HCT116 (cell line): ENCODE results near the gene ZNF782. TPM values are rescaled to one million over a fixed set of nuclear protein-coding genes. Genes with fewer than 3 reads are reported as not detected.

Experiments used
- ATAC-seq: fragments of 200-7000 bp; cut with Tn5 transposase; 2 replicates; pipeline ENCODE4 v1.9.1; 2020; ENCODE audit warnings: mild to moderate bottlenecking, moderate library complexity
- BruUV-seq: library from RNA; stranded (reverse); fragments of 400-500 nt; replicated peaks from 2 replicates; lab custom pipeline; 2021; lab: Mats Ljungman, UMichigan
- CTCF ChIA-PET: fragments of 300-600 bp; sonication (Branson Sonifier 250); formaldehyde crosslinking; loops from one replicate; lab custom pipeline; 2021; ENCODE audit warnings: antibody characterized with exemption; lab: Charles Lee
- POLR2A ChIA-PET: fragments of 300-600, 350-600 bp; sonication (Branson Sonifier 250); formaldehyde crosslinking; loops from one replicate; lab custom pipeline; 2021; ENCODE audit warnings: antibody characterized with exemption; lab: Charles Lee
- RAD21 ChIA-PET, 2 experiments: fragments of 300-600 bp; sonication (Branson Sonifier 250); formaldehyde crosslinking; loops; one replicate each; lab custom pipeline; 2023; ENCODE audit warnings: low total read pairs in 2 of 2; ENCODE audit not compliant: uncharacterized antibody in 2 of 2, unreplicated experiment in 2 of 2, low non-redundant PET in 1 of 2; lab: Charles Lee
- DNase-seq: peaks from one replicate; pipeline ENCODE4 v3.0.0-alpha.2; 2010; ENCODE audit warnings: low read depth, low spot score
- H2AFZ ChIP-seq: fragments of 200-600 bp; shearing (Covaris generic), sonication (generic); 2 replicates; pipeline ENCODE4 v1.6.1; 2017; ENCODE audit warnings: low read depth, mixed run types, mixed read lengths, antibody characterized with exemption, low read length; ENCODE audit not compliant: poor library complexity, severe bottlenecking
- H3K27ac ChIP-seq: 2 replicates; pipeline ENCODE4 v1.5.1; 2012; ENCODE audit warnings: low read depth, low read length
- H3K27me3 ChIP-seq: fragments of 200-600 bp; sonication (generic); 2 replicates; pipeline ENCODE4 v1.6.1; 2016; ENCODE audit warnings: mixed run types, low read length, mixed read lengths; ENCODE audit not compliant: insufficient read depth
- H3K36me3 ChIP-seq, 2 experiments: fragments of 200-500 bp in 1 of 2; fragments of 200-600 bp in 1 of 2; sonication (Bioruptor generic) in 1 of 2; sonication (generic) in 1 of 2; 2 replicates each; pipeline versions ENCODE4 v1.5.1 to v1.6.1; 2014 to 2016; ENCODE audit warnings: low read length in 2 of 2, inconsistent platforms in 1 of 2, mixed read lengths in 1 of 2, mixed run types in 1 of 2; ENCODE audit not compliant: insufficient read depth in 2 of 2, control insufficient read depth in 1 of 2
- H3K4me1 ChIP-seq, 2 experiments: fragments of 200-600 bp in 1 of 2; sonication (generic) in 1 of 2; 2 replicates each; pipeline versions ENCODE4 v1.5.1 to v1.6.1; 2012 to 2017; ENCODE audit warnings: low read length in 2 of 2, inconsistent platforms in 1 of 2, mild to moderate bottlenecking in 1 of 2, mixed read lengths in 1 of 2, mixed run types in 1 of 2, moderate library complexity in 1 of 2; ENCODE audit not compliant: insufficient read depth in 2 of 2, control insufficient read depth in 1 of 2
- H3K4me2 ChIP-seq: fragments of 200-600 bp; sonication (generic); 2 replicates; pipeline ENCODE4 v1.6.1; 2017; ENCODE audit warnings: mixed run types, low read length, mixed read lengths
- H3K4me3 ChIP-seq, 2 experiments: fragments of 200-600 bp in 1 of 2; sonication (generic) in 1 of 2; replicated peaks in 1 of 2; 2 replicates each; pipeline ENCODE4 v1.5.1; 2011 to 2016; ENCODE audit warnings: low read length in 2 of 2, control low read depth in 1 of 2, low read depth in 1 of 2, mild to moderate bottlenecking in 1 of 2, mixed read lengths in 1 of 2, mixed run types in 1 of 2
- H3K79me2 ChIP-seq: fragments of 200-600 bp; sonication (generic); 2 replicates; pipeline ENCODE4 v1.6.1; 2017; ENCODE audit warnings: mild to moderate bottlenecking, mixed run types, low read length, moderate library complexity, mixed read lengths; ENCODE audit not compliant: insufficient read depth
- H3K9ac ChIP-seq: fragments of 200-600 bp; sonication (generic); 2 replicates; pipeline ENCODE4 v1.6.1; 2016; ENCODE audit warnings: low read length, mixed read lengths
- H3K9me2 ChIP-seq: fragments of 200-600 bp; sonication (generic), shearing (Covaris generic); 2 replicates; pipeline ENCODE4 v1.6.1; 2017; ENCODE audit warnings: mixed run types, mild to moderate bottlenecking, moderate library complexity; ENCODE audit not compliant: insufficient read depth
- H3K9me3 ChIP-seq, 2 experiments: fragments of 200-500 bp in 1 of 2; fragments of 200-600 bp in 1 of 2; sonication (Bioruptor generic) in 1 of 2; sonication (generic) in 1 of 2; 2 replicates each; pipeline ENCODE4 v1.6.1; 2014 to 2017; ENCODE audit warnings: low read length in 2 of 2, mixed read lengths in 2 of 2, inconsistent platforms in 1 of 2, low read depth in 1 of 2, mild to moderate bottlenecking in 1 of 2, mixed run types in 1 of 2, moderate library complexity in 1 of 2; ENCODE audit not compliant: control insufficient read depth in 1 of 2, insufficient read depth in 1 of 2
- H4K20me1 ChIP-seq: fragments of 200-600 bp; sonication (generic), shearing (Covaris generic); 2 replicates; pipeline ENCODE4 v1.6.1; 2017; ENCODE audit warnings: mixed run types, mild to moderate bottlenecking, moderate library complexity; ENCODE audit not compliant: insufficient read depth
- CEBPB ChIP-seq: IDR thresholded peaks from 2 replicates; pipeline ENCODE4 v1.6.1; 2012; ENCODE audit warnings: low read depth
- ELF1 ChIP-seq: IDR thresholded peaks from 2 replicates; pipeline ENCODE4 v1.6.1; 2012; ENCODE audit warnings: low read depth, borderline replicate concordance
- EZH2phosphoT487 ChIP-seq: fragments of 200-600 bp; IDR thresholded peaks from 2 replicates; pipeline ENCODE4 v1.6.1; 2018; ENCODE audit warnings: antibody characterized with exemption, borderline replicate concordance
- FOSL1 ChIP-seq: IDR thresholded peaks from 2 replicates; pipeline ENCODE4 v1.6.1; 2012; ENCODE audit warnings: low read depth
- JUND ChIP-seq: IDR thresholded peaks from 2 replicates; pipeline ENCODE4 v1.6.1; 2012
- POLR2AphosphoS5 ChIP-seq: IDR thresholded peaks from 2 replicates; pipeline ENCODE4 v1.6.1; 2011; ENCODE audit warnings: mild to moderate bottlenecking, low read depth, low read length, moderate library complexity
- TCF7L2 ChIP-seq: IDR thresholded peaks from 2 replicates; pipeline ENCODE4 v1.7.0; 2011; ENCODE audit warnings: borderline replicate concordance, inconsistent platforms; ENCODE audit not compliant: insufficient read depth, insufficient read length; ENCODE audit errors: extremely low read depth
- YY1 ChIP-seq: IDR thresholded peaks from 2 replicates; pipeline ENCODE4 v1.6.1; 2011; ENCODE audit warnings: low read length, low read depth, moderate library complexity, mild to moderate bottlenecking; ENCODE audit not compliant: insufficient replicate concordance; ENCODE audit errors: extremely low read depth
- ZBTB33 ChIP-seq: IDR thresholded peaks from 2 replicates; pipeline ENCODE4 v1.6.1; 2011; ENCODE audit warnings: mild to moderate bottlenecking, low read length, moderate library complexity; ENCODE audit not compliant: insufficient replicate concordance; ENCODE audit errors: extremely low read depth
- ZNF274 ChIP-seq: fragments of 200-500 bp; sonication (Bioruptor generic); IDR thresholded peaks from 2 replicates; pipeline ENCODE4 v1.6.1; 2014; ENCODE audit warnings: mild to moderate bottlenecking, low read depth, low read length, inconsistent platforms
- intact Hi-C: fragments of 100-400 bp; cut with micrococcal nuclease; formaldehyde crosslinking; loops from 2 replicates; pipeline ENCODE4 v1.10.0; 2022
- total RNA-seq: library from RNA; stranded (reverse); gene quantifications from one replicate; pipeline ENCODE4 v1.2.1, GENCODE V29; 2021; ENCODE audit not compliant: unreplicated experiment

Gene ZNF782
- total RNA-seq, 1 experiment from 2014 or later, result 3.7 TPM

GRCh38 chr9:96852676-96853075 lies 1.6 kb downstream of the ZNF782 start:
- DNase-seq (no peak), ATAC-seq (no peak)
- no TSS peak for BruUV-seq
- H3K36me3 ChIP-seq, result no peaks in the 10 kb centered on the region; a peak in 1 of 4 replicates
- H3K79me2 ChIP-seq, result peaks cover 39% of the 10 kb centered on the region
- no peaks in the 10 kb centered on the region for H3K9me2 ChIP-seq
- H3K4me2 ChIP-seq, result peak overlapping the region; percentile 84
- no peak overlapping the region for H3K9ac ChIP-seq
- no peaks in the 10 kb centered on the region for H4K20me1 ChIP-seq
- no peak overlapping the region for H3K27ac ChIP-seq
- peaks cover 4 to 6% of the 10 kb centered on the region in 2 experiments; a peak in 1 of 4 replicates for H3K9me3 ChIP-seq
- POLR2A ChIA-PET, result no interaction called here
- peak overlapping the region in 1 of 2 experiments; percentile 76; a peak in 1 of 4 replicates for H3K4me3 ChIP-seq
- peaks cover 6 to 17% of the 10 kb centered on the region in 2 experiments; a peak in 3 of 4 replicates for H3K4me1 ChIP-seq
- TF ChIP-seq YY1, result no peak
- CTCF ChIA-PET, result no interaction called here
- H3K27me3 ChIP-seq, result no peaks in the 10 kb centered on the region
- RAD21 ChIA-PET, result no interaction called here
- intact Hi-C loops, result loop anchor here (10.0 kb wide), 2 partner anchors 438 to 528 kb away; partner anchors contain the start of gene ZNF367
- no peak overlapping the region for H2AFZ ChIP-seq

GRCh38 chr9:96844040-96844439 lies 10.3 kb downstream of the ZNF782 start:
- peaks cover 34% of the 10 kb centered on the region for H3K79me2 ChIP-seq
- no peaks in the 10 kb centered on the region for H3K4me1 ChIP-seq
- H3K4me2 ChIP-seq, result no peak overlapping the region
- no TSS peak for BruUV-seq
- no peak overlapping the region for H2AFZ ChIP-seq
- H3K27ac ChIP-seq, result no peak overlapping the region
- H3K9me3 ChIP-seq, result peaks cover 12 to 15% of the 10 kb centered on the region in 2 experiments; a peak in 3 of 4 replicates
- RAD21 ChIA-PET, result no interaction called here
- no peak for DNase-seq
- no peak overlapping the region for H3K4me3 ChIP-seq
- no peaks in the 10 kb centered on the region for H4K20me1 ChIP-seq
- TF ChIP-seq EZH2phosphoT487, result no peak
- no peak for TF ChIP-seq ELF1
- TF ChIP-seq FOSL1, result no peak
- TF ChIP-seq CEBPB, result no peak
- no peak for TF ChIP-seq JUND
- TF ChIP-seq ZNF274, result no peak
- no peak for TF ChIP-seq ZBTB33
- no peak for TF ChIP-seq TCF7L2
- TF ChIP-seq POLR2AphosphoS5, result no peak
- CTCF ChIA-PET, result no interaction called here
- intact Hi-C loops, result no loop called here
- peaks cover 0 to 5% of the 10 kb centered on the region in 2 experiments; a peak in 2 of 4 replicates for H3K36me3 ChIP-seq
- H3K9me2 ChIP-seq, result no peaks in the 10 kb centered on the region
- H3K9ac ChIP-seq, result no peak overlapping the region
- POLR2A ChIA-PET, result no interaction called here
- no peaks in the 10 kb centered on the region for H3K27me3 ChIP-seq
- ATAC-seq, result no peak
